HepG2 (cell line): ENCODE data around the gene KPNA4. TPM values are rescaled to one million over a fixed set of nuclear protein-coding genes. Genes with fewer than 3 reads are reported as not detected.

Experiments used
- ARHGAP35 ChIP-seq: sonication (generic); formaldehyde crosslinking; IDR thresholded peaks from 2 replicates; pipeline ENCODE4 v1.9.0; 2022; ENCODE audit warnings: mild to moderate bottlenecking, inconsistent platforms, moderate library complexity, missing genetic modification reagents, borderline replicate concordance
- ASH2L ChIP-seq: fragments of 300-600, 200-600 bp; sonication (generic); IDR thresholded peaks from 2 replicates; pipeline ENCODE4 v1.7.0; 2017; ENCODE audit warnings: low read depth, mild to moderate bottlenecking, moderate library complexity, mixed read lengths, low read length; ENCODE audit not compliant: insufficient read length
- CHD4 ChIP-seq: fragments of 200-600 bp; sonication (generic); IDR thresholded peaks from 2 replicates; pipeline ENCODE4 v1.7.0; 2017; ENCODE audit warnings: mild to moderate bottlenecking, low read length, borderline replicate concordance
- ERF ChIP-seq: IDR thresholded peaks from 2 replicates; pipeline ENCODE4 v1.6.1; 2018; ENCODE audit warnings: missing biosample characterization, missing genetic modification reagents
- FOXC1 ChIP-seq: sonication (generic); formaldehyde crosslinking; IDR thresholded peaks from 2 replicates; pipeline ENCODE4 v1.8.0; 2022; ENCODE audit warnings: mild to moderate bottlenecking, missing genetic modification reagents, borderline replicate concordance
- GFI1 ChIP-seq: sonication (generic); formaldehyde crosslinking; IDR thresholded peaks from 2 replicates; pipeline ENCODE4 v1.5.0; 2020; ENCODE audit warnings: missing genetic modification reagents, mild to moderate bottlenecking, borderline replicate concordance
- HMGXB4 ChIP-seq, 2 experiments: sonication (generic) in 1 of 2; formaldehyde crosslinking in 1 of 2; IDR thresholded peaks; 2 replicates each; pipeline versions ENCODE4 v1.4.0 to v1.6.1; 2018 to 2020; ENCODE audit warnings: missing genetic modification reagents in 2 of 2, borderline replicate concordance in 1 of 2, low read depth in 1 of 2, mild to moderate bottlenecking in 1 of 2, missing biosample characterization in 1 of 2
- KDM1A ChIP-seq: IDR thresholded peaks from 2 replicates; pipeline ENCODE4 v1.6.1; 2016; ENCODE audit warnings: missing compliant biosample characterization
- KMT2A ChIP-seq: sonication (generic); formaldehyde crosslinking; IDR thresholded peaks from 2 replicates; pipeline ENCODE4 v1.4.0; 2020; ENCODE audit warnings: missing genetic modification reagents
- PHF21A ChIP-seq: sonication (generic); formaldehyde crosslinking; IDR thresholded peaks from 2 replicates; pipeline ENCODE4 v1.5.0; 2020; ENCODE audit warnings: mild to moderate bottlenecking, missing genetic modification reagents
- POGK ChIP-seq: sonication (generic); formaldehyde crosslinking; conservative IDR thresholded peaks from 2 replicates; pipeline ENCODE4 v1.8.0; 2022; ENCODE audit warnings: mild to moderate bottlenecking, moderate library complexity, missing genetic modification reagents
- THRA ChIP-seq: sonication (generic); formaldehyde crosslinking; IDR thresholded peaks from 2 replicates; pipeline ENCODE4 v1.4.0; 2020; ENCODE audit warnings: missing genetic modification reagents, borderline replicate concordance
- ZBTB8A ChIP-seq: sonication (generic); formaldehyde crosslinking; IDR thresholded peaks from 2 replicates; pipeline ENCODE4 v1.4.0; 2020; ENCODE audit warnings: mild to moderate bottlenecking, low read depth, missing genetic modification reagents, borderline replicate concordance
- ZMYM4 ChIP-seq: sonication (generic); formaldehyde crosslinking; IDR thresholded peaks from 2 replicates; pipeline ENCODE4 v1.8.1; 2023; ENCODE audit warnings: mild to moderate bottlenecking, missing genetic modification reagents
- ZNF280B ChIP-seq: sonication (generic); formaldehyde crosslinking; IDR thresholded peaks from 2 replicates; pipeline ENCODE4 v1.5.0; 2020; ENCODE audit warnings: missing genetic modification reagents, mild to moderate bottlenecking, borderline replicate concordance
- ZNF574 ChIP-seq: sonication (generic); formaldehyde crosslinking; IDR thresholded peaks from 2 replicates; pipeline ENCODE4 v1.4.0; 2020; ENCODE audit warnings: missing genetic modification reagents
- ZNF576 ChIP-seq: sonication (generic); formaldehyde crosslinking; IDR thresholded peaks from 2 replicates; pipeline ENCODE4 v1.4.0; 2020; ENCODE audit warnings: mild to moderate bottlenecking, missing genetic modification reagents
- polyA plus RNA-seq, 8 experiments: library from polyadenylated mRNA; depleted of rRNA in 3 of 8; stranded (reverse) in 7 of 8; unstranded in 1 of 8; fragments of >200 nt; fragmentation: Illumina TruSeq in 4 of 8; extraction: Trizol in 4 of 8; gene quantifications; 2 replicates each; pipeline versions ENCODE4 v1.2.1 to v1.2.3, GENCODE V29; 2011 to 2016; ENCODE audit warnings: low read depth in 4 of 8, missing spikeins in 1 of 8, mixed read lengths in 1 of 8; ENCODE audit not compliant: insufficient read depth in 1 of 8
- total RNA-seq, 5 experiments: library from RNA; depleted of rRNA; stranded (reverse); fragments of >200 nt; fragmentation: Illumina TruSeq; extraction: Trizol; gene quantifications; 2 replicates each; pipeline ENCODE4 v1.2.3, GENCODE V29; 2016; ENCODE audit warnings: low read depth in 1 of 5

The KPNA4 gene
- total and polyA plus RNA-seq, 2 of the 13 experiments (the other 11 are each of a cell fraction or from before 2014, with no cell fraction given): 9.9 to 27.9 TPM

GRCh38 chr3:160448845-160449635 lies 116.3 kb downstream of the KPNA4 start (continued):
- TF ChIP-seq ASH2L: peak; percentile 47
- TF ChIP-seq ZBTB8A: peak; percentile 49; the same call in 1 of the 2 replicates
- TF ChIP-seq ZNF576 (CRISPR knock-in tag): no peak
- peak; percentile 71; the same call in 1 of the 2 replicates for TF ChIP-seq KDM1A (CRISPR knock-in tag)
- peak; percentile 79; the same call in 1 of the 2 replicates for TF ChIP-seq FOXC1 (CRISPR knock-in tag)
- TF ChIP-seq ARHGAP35 (CRISPR knock-in tag): 0 out of 2 replicates have a peak, but pooled peaks have one; percentile 2
- 0 out of 2 replicates have a peak, but pooled peaks have one; percentile 22 for TF ChIP-seq CHD4
- 0 out of 2 replicates have a peak, but pooled peaks have one; percentile 49 for TF ChIP-seq ZNF280B (CRISPR knock-in tag)
- TF ChIP-seq THRA (CRISPR knock-in tag): no peak
- peak; percentile 73 for TF ChIP-seq ZMYM4 (CRISPR knock-in tag)
- 0 out of 2 replicates have a peak, but pooled peaks have one; percentile 41 for TF ChIP-seq GFI1 (CRISPR knock-in tag)
- TF ChIP-seq KMT2A (CRISPR knock-in tag): no peak
- 0 out of 4 replicates have a peak, but pooled peaks of 1 of the 2 experiments have one; percentile 31 for TF ChIP-seq HMGXB4 (CRISPR knock-in tag; IDR thresholded peaks at IDR 0.05; ENCODE audit: borderline replicate concordance in 1 of 2, low read depth in 1 of 2)
- TF ChIP-seq PHF21A (CRISPR knock-in tag): no peak
- TF ChIP-seq POGK (CRISPR knock-in tag): no peak
- peak; percentile 5; the same call in 1 of the 2 replicates for TF ChIP-seq ERF (CRISPR knock-in tag)
- 0 out of 2 replicates have a peak, but pooled peaks have one; percentile 25 for TF ChIP-seq ZNF574
